PC-3 (cell line): ENCODE measurements around the gene ARSB.

Experiments
- CTCF ChIP-seq: fragments of 300-600 bp; sonication (generic); conservative IDR thresholded peaks from 2 replicates; pipeline ENCODE4 v1.5.1; 2017; ENCODE audit warnings: antibody characterized with exemption, low read depth, mild to moderate bottlenecking, low read length
- EZH2 ChIP-seq: fragments of 300-600 bp; sonication (generic); IDR thresholded peaks from one replicate; pipeline ENCODE4 v1.6.1; 2017; ENCODE audit warnings: antibody characterized with exemption, mild to moderate bottlenecking, low read length; ENCODE audit not compliant: unreplicated experiment
- EZH2phosphoT487 ChIP-seq: fragments of 300-600 bp; sonication (generic); IDR thresholded peaks from 2 replicates; pipeline ENCODE4 v1.6.1; 2018; ENCODE audit warnings: mild to moderate bottlenecking, antibody characterized with exemption, low read length, borderline replicate concordance

DNA sequence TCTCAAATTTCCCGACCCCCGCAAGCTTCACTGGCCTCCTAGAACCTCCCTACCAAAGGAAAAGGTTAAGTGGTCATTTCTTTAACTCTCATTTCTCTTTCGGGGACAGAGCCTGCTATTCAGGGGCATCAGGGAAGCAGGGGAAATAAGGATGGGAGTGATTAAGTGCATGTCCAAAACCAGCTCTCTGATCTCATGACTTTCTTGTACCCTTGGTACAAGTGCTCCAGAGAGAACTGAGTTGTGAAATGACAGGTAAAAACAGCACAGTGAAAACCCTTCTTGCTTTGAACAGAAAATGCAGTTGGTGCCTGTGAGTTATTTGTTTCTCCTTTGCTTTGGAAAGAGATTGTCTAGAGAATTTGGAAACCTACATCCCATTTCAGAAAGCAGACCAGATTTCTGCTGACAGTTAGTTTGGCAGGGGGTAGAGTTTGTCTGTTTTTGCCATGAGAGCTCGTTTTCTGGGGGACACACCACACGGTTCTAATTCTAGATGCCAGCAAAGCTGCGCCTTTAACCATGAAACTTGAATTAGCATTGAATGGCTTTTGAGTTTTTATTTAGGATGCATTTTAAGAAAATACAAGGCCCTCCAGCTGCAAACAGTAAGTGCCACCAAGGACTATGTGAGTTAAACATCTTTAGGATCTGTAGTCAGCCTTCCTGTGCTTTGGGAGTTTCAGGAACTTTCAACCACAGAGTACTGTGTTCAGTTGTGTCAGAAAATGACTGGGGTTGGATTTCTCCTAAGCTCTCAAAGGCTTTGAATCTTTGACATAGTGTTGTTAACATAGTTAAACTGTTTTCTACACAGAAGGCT, 174.8 kb downstream of the ARSB start:
- TF ChIP-seq CTCF (no peak), EZH2 (no peak), EZH2phosphoT487 (no peak)
